CD4-positive, alpha-beta T cell treated with Interleukin-10 for 1 hour (primary cell): ENCODE measurements around the gene DENND4C.
"Not testable (repeated sequence)": the region's sequence is repeated elsewhere in the genome, so short reads cannot be mapped to it uniquely, and the experiment has no call there.

Experiments
- DNase-seq: peaks from one replicate; pipeline ENCODE4 v3.0.0-alpha.2; 2020

The DENND4C gene

GRCh38 chr9:19229595-19230354, 718 bp upstream of the DENND4C start:
- DNase-seq, result no peak

GRCh38 chr9:19231126-19231903, 822 bp downstream of the DENND4C start:
- no peak for DNase-seq

- no peak for DNase-seq
These were observed 1.7 kb downstream of the DENND4C start for GRCh38 chr9:19231904-19232822.

GRCh38 chr9:19232823-19233194, 2.3 kb downstream of the DENND4C start:
- peak; percentile 2 for DNase-seq

GRCh38 chr9:19233344-19233743, 2.9 kb downstream of the DENND4C start:
- no peak for DNase-seq

GRCh38 chr9:19239955-19240354, 9.5 kb downstream of the DENND4C start:
- no peak for DNase-seq

GRCh38 chr9:19241728-19242127, 11.2 kb downstream of the DENND4C start:
- no peak for DNase-seq

GRCh38 chr9:19243366-19244033, 13.0 kb downstream of the DENND4C start:
- no peak for DNase-seq

GRCh38 chr9:19246891-19247290, 16.4 kb downstream of the DENND4C start:
- DNase-seq, result no peak

GRCh38 chr9:19247420-19247819, 16.9 kb downstream of the DENND4C start:
- no peak for DNase-seq

- DNase-seq, result not testable (repeated sequence)
These were observed 19.9 kb downstream of the DENND4C start for GRCh38 chr9:19250346-19250745.

GRCh38 chr9:19251203-19251602, 20.7 kb downstream of the DENND4C start:
- not testable (repeated sequence) for DNase-seq

GRCh38 chr9:19251622-19252021, 21.1 kb downstream of the DENND4C start:
- DNase-seq, result not testable (repeated sequence)

- no peak for DNase-seq
These were observed 21.8 kb downstream of the DENND4C start for GRCh38 chr9:19252174-19252884.

- no peak for DNase-seq
These were observed 22.4 kb downstream of the DENND4C start for GRCh38 chr9:19252885-19253219.

- no peak for DNase-seq
These were observed 24.6 kb downstream of the DENND4C start for GRCh38 chr9:19255112-19255511.

- no peak for DNase-seq
These were observed 25.3 kb downstream of the DENND4C start for GRCh38 chr9:19255821-19256220.

- DNase-seq, result not testable (repeated sequence)
These were observed 29.3 kb downstream of the DENND4C start for GRCh38 chr9:19259665-19260255.

GRCh38 chr9:19265602-19266001, 35.1 kb downstream of the DENND4C start:
- not testable (repeated sequence) for DNase-seq

- DNase-seq, result not testable (repeated sequence)
These were observed 36.4 kb downstream of the DENND4C start for GRCh38 chr9:19266778-19267384.

GRCh38 chr9:19269582-19269981, 39.1 kb downstream of the DENND4C start:
- no peak for DNase-seq
